GM21825 (cell line): ENCODE data around the gene ZNF513.
"Not testable (repeated sequence)": the region's sequence is repeated elsewhere in the genome, so short reads cannot be mapped to it uniquely, and the experiment has no call there.

Experiments
- ATAC-seq: cut with Tn5 transposase; IDR thresholded peaks from one replicate; pipeline ENCODE4 v1.9.1; 2021; ENCODE audit warnings: mild to moderate bottlenecking, moderate library complexity; ENCODE audit not compliant: unreplicated experiment

ZNF513 gene

DNA sequence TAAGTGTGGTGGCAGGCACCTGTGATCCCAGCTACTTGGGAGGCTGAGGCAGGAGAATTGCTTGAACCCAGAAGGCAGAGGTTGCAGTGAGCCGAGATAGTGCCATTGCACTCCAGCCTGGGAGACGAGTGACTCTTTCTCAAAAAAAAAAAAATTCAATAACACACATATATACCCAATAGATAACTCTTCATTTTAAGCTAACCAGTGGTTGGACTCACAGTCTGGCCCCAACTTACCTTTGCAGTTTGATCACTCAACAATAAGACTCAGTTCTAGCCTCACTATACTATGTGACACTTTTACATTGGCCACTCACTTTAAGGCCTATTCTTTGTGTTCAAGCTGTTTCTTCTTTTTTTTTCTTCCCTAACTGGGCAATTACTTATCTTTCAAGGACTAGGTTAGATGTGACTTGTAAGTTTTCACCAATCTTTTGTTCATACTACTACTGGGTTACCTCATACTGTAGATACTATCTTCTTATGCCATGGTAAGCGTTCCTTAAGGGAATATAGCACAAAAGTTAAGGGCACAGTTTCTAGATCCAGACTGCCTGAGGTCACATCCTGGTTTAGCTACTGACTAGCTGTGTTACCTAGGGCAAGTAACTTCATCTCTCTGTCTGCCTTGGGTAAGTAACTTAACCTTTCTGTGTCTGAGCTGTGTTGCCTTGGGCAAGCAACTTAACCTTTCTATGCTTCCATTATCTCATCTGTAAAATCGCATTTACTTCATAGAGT lies 17.7 kb downstream of the ZNF513 start:
- ATAC-seq, result no peak

- peak; percentile 80 for ATAC-seq
Observed at GRCh38 chr2:27356382-27357181, 24.0 kb downstream of the ZNF513 start, which contains the start of gene GTF3C2. TSS of gene GTF3C2 (minus strand) at chr2:27356764. CDS start at chr2:27343554, 13,210 bp downstream.

- ATAC-seq, result peak; percentile 31
Observed at GRCh38 chr2:27356056-27356381, 24.5 kb downstream of the ZNF513 start.

GRCh38 chr2:27354597-27354927 lies 26.0 kb downstream of the ZNF513 start:
- ATAC-seq, result no peak

DNA sequence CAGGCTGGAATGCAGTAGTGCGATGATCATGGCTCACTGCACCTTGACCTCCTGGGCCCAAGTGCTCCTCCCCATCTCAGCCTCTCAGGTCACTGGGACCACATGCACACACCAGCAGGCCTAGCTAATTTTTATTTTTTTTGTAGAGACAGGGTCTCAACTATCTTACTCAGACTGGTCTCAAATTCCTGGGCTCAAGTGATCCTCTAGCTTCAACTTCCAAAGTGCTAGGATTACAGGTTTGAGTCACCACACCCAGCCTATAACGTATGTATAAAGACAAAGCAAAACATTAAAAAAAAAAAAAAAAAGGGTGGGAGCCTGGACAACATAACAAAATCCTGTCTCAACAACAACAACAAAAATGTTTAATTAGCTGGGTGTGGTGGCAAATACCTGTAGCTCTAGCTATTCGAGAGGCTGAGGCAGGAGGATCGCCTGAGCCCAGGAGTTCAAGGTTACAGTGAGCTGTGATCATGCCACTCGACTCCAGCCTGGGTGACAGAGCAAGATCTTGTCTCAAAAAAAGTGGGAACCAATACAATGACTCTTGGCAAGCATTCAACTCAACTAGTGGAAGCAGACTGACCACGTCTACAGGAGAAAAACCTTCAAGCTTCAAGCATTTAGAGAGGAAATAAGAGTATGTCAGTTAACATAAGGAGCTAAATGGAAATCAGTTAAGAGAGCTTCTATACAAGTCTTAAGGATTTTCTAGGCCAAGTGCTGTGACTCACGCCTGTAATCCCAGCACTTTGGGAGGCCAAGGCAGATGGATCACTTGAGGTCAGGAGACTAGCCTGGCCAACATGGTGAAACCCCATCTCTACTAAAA lies 26.6 kb downstream of the ZNF513 start:
- no peak for ATAC-seq

DNA sequence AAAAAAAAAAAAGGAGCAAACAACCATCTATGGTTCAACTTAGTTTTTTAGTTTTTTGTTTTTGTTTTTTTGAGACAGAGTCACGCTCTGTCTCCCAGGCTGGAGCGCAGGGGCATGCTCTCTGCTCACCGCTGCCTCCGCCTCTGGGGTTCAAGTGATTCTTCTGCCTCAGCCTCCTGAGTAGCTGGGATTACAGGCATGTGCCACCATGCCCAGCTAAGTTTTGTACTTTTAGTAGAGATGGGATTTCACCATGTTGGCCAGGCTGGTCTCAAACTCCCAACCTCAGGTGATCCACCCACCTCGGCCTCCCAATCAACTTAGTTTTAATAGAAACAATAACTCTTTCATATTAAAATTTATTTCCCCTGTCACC lies 27.2 kb downstream of the ZNF513 start:
- ATAC-seq, result not testable (repeated sequence)

DNA sequence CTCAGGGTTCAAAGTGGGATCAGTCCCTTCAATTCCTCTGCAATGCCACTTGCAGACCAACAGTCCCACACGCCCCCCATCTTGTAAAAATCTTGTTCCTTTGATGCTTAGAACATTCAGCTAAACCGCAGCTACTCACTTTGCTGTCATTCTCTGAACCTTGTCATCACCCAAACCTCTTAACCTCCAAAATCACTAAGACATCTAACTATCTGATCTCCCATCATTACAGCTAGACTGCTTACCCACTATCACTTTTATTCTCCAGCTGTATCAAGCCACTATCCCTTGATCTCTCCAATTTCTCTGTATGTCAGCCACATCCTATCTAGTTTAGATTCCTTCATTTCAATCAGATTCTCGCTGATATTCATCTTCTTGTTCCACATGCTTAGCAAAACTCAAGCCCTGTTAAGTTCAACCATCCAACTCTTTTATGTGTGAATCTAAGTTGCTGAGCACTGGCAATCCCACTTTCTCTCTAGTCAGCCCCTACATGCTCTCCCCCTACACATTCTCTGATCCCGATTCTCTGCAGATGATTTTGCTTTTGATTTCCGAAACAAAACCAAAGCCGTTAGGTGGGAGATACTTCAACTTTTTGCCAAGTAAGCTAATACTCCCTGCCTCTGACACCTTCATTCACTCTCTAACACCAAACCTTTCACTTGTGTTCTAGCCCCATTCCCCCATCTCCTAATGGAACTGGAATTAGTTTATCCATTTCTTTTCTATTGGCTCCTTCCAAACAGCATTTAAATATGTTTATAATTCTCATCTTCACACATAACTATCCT lies 28.5 kb downstream of the ZNF513 start:
- no peak for ATAC-seq

GRCh38 chr2:27350106-27350693 lies 30.3 kb downstream of the ZNF513 start:
- ATAC-seq, result no peak

DNA sequence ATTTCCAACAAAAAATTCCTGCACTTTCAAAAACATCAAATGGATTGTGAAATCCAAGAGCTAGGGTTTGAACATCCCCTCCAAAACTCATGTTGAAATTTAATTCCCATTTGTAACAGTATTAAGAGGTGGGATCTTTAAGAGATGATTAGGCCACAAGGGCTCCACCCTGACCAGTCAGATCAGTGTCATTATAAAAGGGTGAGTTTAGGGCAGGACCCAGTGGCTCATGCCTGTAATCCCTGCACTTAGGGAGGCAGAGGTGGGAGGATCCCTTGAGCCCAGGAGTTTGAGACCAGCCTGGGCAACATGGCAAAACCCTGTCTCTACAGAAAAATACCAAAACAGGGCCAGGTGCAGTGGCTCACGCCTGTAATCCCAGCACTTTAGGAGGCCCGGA lies 32.9 kb downstream of the ZNF513 start:
- no peak for ATAC-seq

DNA sequence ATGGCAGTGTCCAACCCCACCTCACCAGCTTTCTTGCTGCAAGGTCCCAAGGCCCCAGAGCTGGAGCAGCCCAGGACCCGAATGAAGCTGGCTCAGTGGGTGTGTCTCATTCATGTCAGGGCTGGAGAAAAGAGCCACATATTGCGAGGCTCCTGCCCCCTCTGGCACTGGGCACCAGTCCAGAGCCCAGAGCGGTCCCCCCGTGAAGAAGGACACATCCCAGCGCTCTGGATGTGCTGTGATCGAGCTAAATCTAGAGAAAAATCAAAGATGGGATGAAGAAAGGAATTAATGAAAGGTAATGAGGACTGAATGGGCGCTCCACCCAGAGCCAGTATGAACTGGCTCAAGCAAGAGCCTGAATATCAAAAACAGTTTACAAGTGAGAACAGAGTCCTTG lies 44.4 kb downstream of the ZNF513 start:
- no peak for ATAC-seq

GRCh38 chr2:27335311-27335710 lies 45.2 kb downstream of the ZNF513 start:
- ATAC-seq, result no peak
